AG10803 (cell line): Measurements from ENCODE around the gene MVD.

ENCODE experiments used
- DNase-seq: peaks from one replicate; pipeline ENCODE4 v3.0.0; 2010; ENCODE audit warnings: low read depth
- H3K4me3 ChIP-seq: 2 replicates; pipeline ENCODE4 v1.5.1; 2011; ENCODE audit warnings: mild to moderate bottlenecking, low read length, control low read depth
- CTCF ChIP-seq: conservative IDR thresholded peaks from 2 replicates; pipeline ENCODE4 v1.5.1; 2011; ENCODE audit warnings: mild to moderate bottlenecking, low read length, control low read depth, inconsistent platforms

Gene MVD

GRCh38 chr16:88705801-88706228 is 42.9 kb upstream of the MVD start:
- DNase-seq, result no peak
- peak overlapping the region; percentile 62 for H3K4me3 ChIP-seq
- TF ChIP-seq CTCF, result no peak

GRCh38 chr16:88705076-88705684 is 42.3 kb upstream of the MVD start:
- no peak for TF ChIP-seq CTCF
- peak overlapping the region; percentile 62 for H3K4me3 ChIP-seq
- peak; percentile 37 for DNase-seq

GRCh38 chr16:88703486-88704309 is 40.8 kb upstream of the MVD start:
- no peak for DNase-seq
- H3K4me3 ChIP-seq, result no peak overlapping the region
- TF ChIP-seq CTCF, result no peak

- TF ChIP-seq CTCF, result no peak
- no peak overlapping the region for H3K4me3 ChIP-seq
- no peak for DNase-seq
Observed at GRCh38 chr16:88702371-88703210, 39.7 kb upstream of the MVD start.

- DNase-seq, result no peak
- no peak for TF ChIP-seq CTCF
- no peak overlapping the region for H3K4me3 ChIP-seq
Observed at GRCh38 chr16:88701581-88702370, 38.9 kb upstream of the MVD start.

DNA sequence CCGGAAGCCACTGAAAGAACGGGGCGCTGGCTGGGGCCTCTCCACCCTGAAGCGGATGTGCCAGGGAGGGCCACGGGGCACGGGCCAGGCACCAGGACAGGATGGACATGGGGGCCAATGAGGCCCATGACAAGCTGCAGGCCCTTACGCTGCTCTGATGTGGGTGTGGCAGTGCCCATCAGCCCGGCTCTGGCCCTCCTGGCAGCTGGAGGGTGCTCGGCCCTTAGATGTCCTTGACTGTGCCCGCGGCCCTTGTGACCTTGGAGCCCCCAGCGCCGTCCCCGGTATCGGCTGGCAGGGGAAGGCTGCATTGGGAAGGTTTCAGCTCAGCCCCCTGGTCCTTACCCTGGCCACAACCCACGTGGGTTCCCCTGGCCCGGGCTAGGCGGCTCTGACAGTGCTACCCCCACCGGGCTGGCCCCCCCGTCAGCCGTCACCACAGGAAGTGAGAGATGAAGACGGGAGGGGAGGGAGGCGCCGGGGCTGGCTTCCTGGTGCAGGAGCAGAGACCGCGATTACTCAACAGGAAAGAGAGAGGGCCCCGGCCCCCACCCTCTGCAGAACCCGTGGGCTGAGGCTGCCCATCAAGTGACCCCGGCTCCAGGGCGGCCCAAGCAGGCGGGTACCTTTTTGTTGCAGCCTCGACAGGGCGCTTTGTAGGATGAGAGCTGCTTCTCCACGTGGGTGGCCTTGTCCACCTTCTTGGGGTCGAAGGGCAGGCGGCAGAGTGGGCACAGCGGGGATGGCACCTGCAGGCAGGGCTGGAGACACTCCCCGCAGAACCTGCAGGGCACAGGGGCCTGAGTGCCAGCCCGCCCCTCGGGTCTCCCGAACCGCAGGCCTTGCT is 38.0 kb upstream of the MVD start:
- peak; percentile 59 for DNase-seq
- TF ChIP-seq CTCF, result no peak
- H3K4me3 ChIP-seq, result no peak overlapping the region
